Measurements from ENCODE around the gene SPINT4.
"Not testable (repeated sequence)": the region's sequence is repeated elsewhere in the genome, so short reads cannot be mapped to it uniquely, and the experiment has no call there.

SPINT4 gene

GRCh38 chr20:45735988-45736387 is 13.8 kb downstream of the SPINT4 start:
- Mint-ChIP-seq H3K4me3 (no peak overlapping the region), H3K27me3 (ENCODE audit: low read depth) (no peaks in the 10 kb centered on the region), H3K36me3 (ENCODE audit: low read depth) (no peaks in the 10 kb centered on the region), H3K9me3 (peaks cover 30% of the 10 kb centered on the region), H3K4me1 (ENCODE audit: low read depth) (no peaks in the 10 kb centered on the region), H3K27ac (no peak overlapping the region)
- no peak for DNase-seq (ENCODE audit: low spot score)

- Mint-ChIP-seq H3K9me3 (no peaks in the 10 kb centered on the region), H3K27me3 (ENCODE audit: low read depth) (peaks cover 8% of the 10 kb centered on the region), H3K27ac (no peak overlapping the region), H3K4me1 (ENCODE audit: low read depth) (no peaks in the 10 kb centered on the region), H3K4me3 (no peak overlapping the region), H3K36me3 (ENCODE audit: low read depth) (no peaks in the 10 kb centered on the region)
- DNase-seq (ENCODE audit: low spot score), result no peak
Observed at GRCh38 chr20:45742596-45742995, 20.4 kb downstream of the SPINT4 start.

GRCh38 chr20:45745015-45745414 is 22.9 kb downstream of the SPINT4 start:
- H3K4me1 Mint-ChIP-seq (ENCODE audit: low read depth), result no peaks in the 10 kb centered on the region
- no peaks in the 10 kb centered on the region for H3K9me3 Mint-ChIP-seq
- H3K27ac Mint-ChIP-seq, result no peak overlapping the region
- peaks cover 18% of the 10 kb centered on the region for H3K27me3 Mint-ChIP-seq (ENCODE audit: low read depth)
- H3K4me3 Mint-ChIP-seq, result no peak overlapping the region
- no peaks in the 10 kb centered on the region for H3K36me3 Mint-ChIP-seq (ENCODE audit: low read depth)
- DNase-seq (ENCODE audit: low spot score), result no peak

- no peaks in the 10 kb centered on the region for H3K36me3 Mint-ChIP-seq (ENCODE audit: low read depth)
Observed at GRCh38 chr20:45751721-45752120, 29.6 kb downstream of the SPINT4 start.

GRCh38 chr20:45752746-45753145 is 30.6 kb downstream of the SPINT4 start:
- Mint-ChIP-seq H3K4me1 (ENCODE audit: low read depth) (peaks cover 3% of the 10 kb centered on the region), H3K36me3 (ENCODE audit: low read depth) (no peaks in the 10 kb centered on the region), H3K9me3 (peaks cover 10% of the 10 kb centered on the region), H3K4me3 (no peak overlapping the region), H3K27ac (no peak overlapping the region), H3K27me3 (ENCODE audit: low read depth) (peaks cover 15% of the 10 kb centered on the region)
- peak; percentile 37 for DNase-seq (ENCODE audit: low spot score)

More at GRCh38 chr20:45751721-45752120, 29.6 kb downstream of the SPINT4 start:
- no peak overlapping the region for H3K4me3 Mint-ChIP-seq
- H3K27me3 Mint-ChIP-seq (ENCODE audit: low read depth), result peaks cover 18% of the 10 kb centered on the region
- no peak overlapping the region for H3K27ac Mint-ChIP-seq
- H3K4me1 Mint-ChIP-seq (ENCODE audit: low read depth), result peaks cover 3% of the 10 kb centered on the region
- no peak for DNase-seq (ENCODE audit: low spot score)
- H3K9me3 Mint-ChIP-seq, result peaks cover 10% of the 10 kb centered on the region

- no peaks in the 10 kb centered on the region for H3K4me1 Mint-ChIP-seq (ENCODE audit: low read depth)
- peaks cover 10% of the 10 kb centered on the region for H3K27me3 Mint-ChIP-seq (ENCODE audit: low read depth)
Observed at GRCh38 chr20:45758096-45758495, 35.9 kb downstream of the SPINT4 start.

GRCh38 chr20:45759921-45760320 is 37.8 kb downstream of the SPINT4 start:
- not testable (repeated sequence) for H3K4me1 Mint-ChIP-seq (ENCODE audit: low read depth); H3K4me3 Mint-ChIP-seq

More at GRCh38 chr20:45758096-45758495, 35.9 kb downstream of the SPINT4 start:
- Mint-ChIP-seq H3K36me3 (ENCODE audit: low read depth) (no peaks in the 10 kb centered on the region), H3K9me3 (peaks cover 10% of the 10 kb centered on the region), H3K27ac (no peak overlapping the region), H3K4me3 (no peak overlapping the region)
- no peak for DNase-seq (ENCODE audit: low spot score)

GRCh38 chr20:45761966-45762365 is 39.8 kb downstream of the SPINT4 start:
- not testable (repeated sequence) for H3K27ac Mint-ChIP-seq; H3K4me3 Mint-ChIP-seq; H3K36me3 Mint-ChIP-seq (ENCODE audit: low read depth); H3K9me3 Mint-ChIP-seq; H3K27me3 Mint-ChIP-seq (ENCODE audit: low read depth); H3K4me1 Mint-ChIP-seq (ENCODE audit: low read depth); DNase-seq (ENCODE audit: low spot score)

More at GRCh38 chr20:45759921-45760320, 37.8 kb downstream of the SPINT4 start:
- not testable (repeated sequence) for H3K27ac Mint-ChIP-seq; H3K27me3 Mint-ChIP-seq (ENCODE audit: low read depth); H3K36me3 Mint-ChIP-seq (ENCODE audit: low read depth); DNase-seq (ENCODE audit: low spot score); H3K9me3 Mint-ChIP-seq

GRCh38 chr20:45764618-45765282 is 42.6 kb downstream of the SPINT4 start:
- H3K27ac Mint-ChIP-seq; H3K9me3 Mint-ChIP-seq; DNase-seq (ENCODE audit: low spot score); H3K36me3 Mint-ChIP-seq (ENCODE audit: low read depth); H3K4me1 Mint-ChIP-seq (ENCODE audit: low read depth); H3K4me3 Mint-ChIP-seq: not testable (repeated sequence)
- H3K27me3 Mint-ChIP-seq (ENCODE audit: low read depth), result peaks cover 15% of the 10 kb centered on the region

GRCh38 chr20:45765307-45765875 is 43.2 kb downstream of the SPINT4 start:
- no peak overlapping the region for H3K27ac Mint-ChIP-seq
- H3K9me3 Mint-ChIP-seq, result no peaks in the 10 kb centered on the region
- H3K36me3 Mint-ChIP-seq (ENCODE audit: low read depth), result no peaks in the 10 kb centered on the region
- no peak overlapping the region for H3K4me3 Mint-ChIP-seq
- no peak for DNase-seq (ENCODE audit: low spot score)
- H3K27me3 Mint-ChIP-seq (ENCODE audit: low read depth), result peaks cover 15% of the 10 kb centered on the region
- H3K4me1 Mint-ChIP-seq (ENCODE audit: low read depth), result no peaks in the 10 kb centered on the region

GRCh38 chr20:45765980-45766379 is 43.8 kb downstream of the SPINT4 start:
- H3K9me3 Mint-ChIP-seq, result no peaks in the 10 kb centered on the region
- no peak overlapping the region for H3K27ac Mint-ChIP-seq
- H3K4me3 Mint-ChIP-seq, result no peak overlapping the region
- peaks cover 3% of the 10 kb centered on the region for H3K4me1 Mint-ChIP-seq (ENCODE audit: low read depth)
- H3K27me3 Mint-ChIP-seq (ENCODE audit: low read depth), result peaks cover 14% of the 10 kb centered on the region
- no peak for DNase-seq (ENCODE audit: low spot score)
- no peaks in the 10 kb centered on the region for H3K36me3 Mint-ChIP-seq (ENCODE audit: low read depth)

GRCh38 chr20:45768479-45768878 is 46.3 kb downstream of the SPINT4 start:
- no peak for DNase-seq (ENCODE audit: low spot score)
- peaks cover 4% of the 10 kb centered on the region for H3K4me1 Mint-ChIP-seq (ENCODE audit: low read depth)
- H3K4me3 Mint-ChIP-seq, result no peak overlapping the region
- H3K9me3 Mint-ChIP-seq, result no peaks in the 10 kb centered on the region
- H3K27me3 Mint-ChIP-seq (ENCODE audit: low read depth), result peaks cover 8% of the 10 kb centered on the region
- H3K36me3 Mint-ChIP-seq (ENCODE audit: low read depth), result no peaks in the 10 kb centered on the region
- no peak overlapping the region for H3K27ac Mint-ChIP-seq

GRCh38 chr20:45771182-45771759 is 49.1 kb downstream of the SPINT4 start:
- Mint-ChIP-seq H3K4me1 (ENCODE audit: low read depth) (peaks cover 4% of the 10 kb centered on the region), H3K27ac (no peak overlapping the region), H3K36me3 (ENCODE audit: low read depth) (no peaks in the 10 kb centered on the region)

GRCh38 chr20:45772693-45773092 is 50.5 kb downstream of the SPINT4 start:
- Mint-ChIP-seq H3K36me3 (ENCODE audit: low read depth) (no peaks in the 10 kb centered on the region), H3K27me3 (ENCODE audit: low read depth) (peaks cover 7% of the 10 kb centered on the region), H3K4me3 (no peak overlapping the region), H3K9me3 (no peaks in the 10 kb centered on the region), H3K4me1 (ENCODE audit: low read depth) (peaks cover 4% of the 10 kb centered on the region), H3K27ac (no peak overlapping the region)
- no peak for DNase-seq (ENCODE audit: low spot score)

More at GRCh38 chr20:45771182-45771759, 49.1 kb downstream of the SPINT4 start:
- peak; percentile 68 for DNase-seq (ENCODE audit: low spot score)
- Mint-ChIP-seq H3K27me3 (ENCODE audit: low read depth) (peaks cover 7% of the 10 kb centered on the region), H3K4me3 (no peak overlapping the region), H3K9me3 (no peaks in the 10 kb centered on the region)

Data from T-helper 2 cell treated with Interferon-gamma antibody and Interleukin-4, amounts not matched to agents 5 μg/mL and 100 μg/mL, for 36 hours (primary cell).